NOMO-1 (cell line): ENCODE results near the gene WDR76.

Source experiments
- DNase-seq, 2 experiments: peaks; one replicate each; lab custom pipeline; 2025; ENCODE audit not compliant: unreplicated experiment in 2 of 2; lab: John Stamatoyannopoulos, UW

WDR76 gene

DNA sequence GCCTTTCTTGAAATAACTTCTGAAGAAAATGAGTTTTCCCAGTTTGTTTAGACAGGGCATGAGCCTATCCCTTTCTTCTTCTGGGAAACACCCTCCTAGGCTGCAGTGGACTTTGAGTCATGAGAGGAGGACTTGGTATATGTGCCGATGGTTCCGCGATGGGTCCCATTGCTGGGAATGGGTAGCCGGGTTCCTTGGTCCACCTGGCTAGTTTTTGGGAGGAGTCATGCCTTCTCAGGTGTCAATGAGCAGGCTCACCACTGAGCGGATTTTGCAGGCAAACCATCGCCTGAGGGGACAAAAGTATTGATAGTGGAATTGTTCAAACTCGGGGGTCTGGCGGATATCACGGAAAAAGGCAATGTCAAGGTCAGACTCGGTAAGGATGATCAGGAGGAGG lies 46.8 kb downstream of the WDR76 start:
- no peak for DNase-seq

DNA sequence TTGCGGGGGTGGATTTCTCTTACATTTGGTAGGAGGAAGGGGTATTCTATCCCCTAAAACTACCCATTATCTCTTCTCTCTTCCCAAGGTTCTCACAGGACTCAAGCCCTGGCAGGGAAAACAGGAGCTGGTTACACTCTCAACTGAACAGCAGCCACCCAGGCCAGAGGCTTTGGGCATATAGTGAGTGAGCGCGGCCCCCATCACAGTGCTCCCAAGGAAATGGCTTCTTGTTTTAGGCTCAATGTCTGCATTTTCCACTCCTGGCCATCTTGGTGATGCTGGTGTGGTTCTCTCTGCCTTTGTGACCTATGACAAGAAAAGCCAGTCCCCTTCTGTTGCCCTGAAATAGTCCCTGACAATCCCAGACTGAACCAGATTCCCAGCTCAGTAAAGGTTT lies 50.1 kb downstream of the WDR76 start:
- no peak for DNase-seq

DNA sequence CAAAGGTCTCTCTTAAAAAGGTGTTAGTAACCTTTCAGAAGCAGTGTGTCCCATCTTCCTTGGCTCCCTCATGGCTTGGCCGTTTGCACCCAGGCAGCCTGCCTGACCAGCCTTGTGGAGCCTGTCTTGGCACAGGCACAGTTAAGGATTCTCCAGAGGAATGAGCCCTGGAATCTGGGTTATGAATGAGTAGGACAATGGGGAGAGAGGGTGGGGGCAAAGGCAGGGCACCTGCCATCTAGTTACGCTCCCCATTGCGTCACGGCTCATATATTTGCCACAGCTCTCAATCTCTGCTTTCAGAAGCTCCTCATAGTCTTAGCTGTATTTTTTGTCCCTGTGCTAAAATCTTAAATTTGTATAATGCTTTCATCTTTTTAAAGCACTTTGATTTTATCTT lies 50.6 kb downstream of the WDR76 start:
- DNase-seq: no peak

DNA sequence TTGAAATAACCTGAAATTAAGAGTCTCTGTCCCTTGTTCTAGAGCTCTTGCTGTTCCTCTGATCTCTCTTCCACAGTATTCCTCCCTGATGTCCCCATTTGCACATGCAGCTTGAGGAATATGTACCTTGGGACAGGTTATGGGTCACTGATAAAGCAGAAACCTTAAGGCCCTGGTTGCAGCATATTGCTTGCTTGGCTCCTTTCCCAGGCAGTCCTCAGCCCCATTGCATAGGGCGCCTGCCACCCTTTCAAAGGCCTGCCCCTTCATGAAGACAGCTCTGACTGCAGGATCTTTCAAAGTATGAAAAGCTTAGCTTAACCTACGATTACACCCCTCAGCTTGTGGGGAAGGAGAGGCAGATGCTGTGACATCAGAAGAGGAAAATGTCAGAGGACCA lies 51.6 kb downstream of the WDR76 start:
- DNase-seq: no peak

DNA sequence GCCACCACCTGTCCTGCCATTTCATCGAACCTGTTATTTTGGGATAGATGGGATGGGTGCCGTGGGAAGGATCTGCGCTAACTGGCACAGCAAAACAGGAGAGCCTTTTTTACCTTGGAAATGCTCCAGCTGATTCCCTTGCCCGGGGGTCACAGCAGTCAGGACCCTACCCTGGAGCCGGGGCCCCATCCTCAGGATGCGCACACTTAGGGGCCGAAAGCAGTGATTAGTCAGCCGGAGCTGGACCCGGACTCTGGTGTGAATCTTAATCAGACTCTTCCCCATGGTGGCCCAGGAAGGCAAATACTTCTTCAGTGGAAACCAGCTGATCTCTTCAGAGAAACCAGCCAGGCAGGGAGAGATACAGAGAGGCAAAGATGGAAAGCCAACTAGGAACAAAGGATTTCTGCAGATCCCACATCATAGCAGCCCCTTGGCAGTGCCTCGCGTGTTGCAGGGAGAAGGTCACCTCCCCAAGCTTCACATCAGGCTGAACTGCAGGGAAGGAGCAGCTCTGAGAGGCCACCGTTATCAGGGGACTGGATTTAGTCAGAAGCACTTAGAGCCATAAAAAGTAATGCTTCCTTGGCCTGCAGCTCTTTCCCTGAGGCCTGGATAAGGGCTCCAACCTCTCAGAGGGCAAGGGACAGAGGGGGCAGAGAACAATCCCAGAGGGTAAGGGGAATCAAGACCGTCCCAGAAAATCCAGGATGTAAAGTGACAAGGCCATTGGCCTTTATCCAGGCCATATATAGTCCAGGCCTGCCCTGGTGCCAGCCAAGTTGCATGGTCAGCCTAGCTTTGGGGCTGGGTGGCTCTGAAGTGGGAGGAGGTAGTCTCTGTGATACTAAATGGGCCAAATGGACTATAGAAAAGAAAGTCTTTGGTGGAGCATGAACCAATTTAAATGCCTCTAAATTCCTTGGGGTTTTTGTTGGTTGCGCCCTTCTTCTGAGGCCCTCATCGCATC lies 52.9 kb downstream of the WDR76 start:
- no peak for DNase-seq

DNA sequence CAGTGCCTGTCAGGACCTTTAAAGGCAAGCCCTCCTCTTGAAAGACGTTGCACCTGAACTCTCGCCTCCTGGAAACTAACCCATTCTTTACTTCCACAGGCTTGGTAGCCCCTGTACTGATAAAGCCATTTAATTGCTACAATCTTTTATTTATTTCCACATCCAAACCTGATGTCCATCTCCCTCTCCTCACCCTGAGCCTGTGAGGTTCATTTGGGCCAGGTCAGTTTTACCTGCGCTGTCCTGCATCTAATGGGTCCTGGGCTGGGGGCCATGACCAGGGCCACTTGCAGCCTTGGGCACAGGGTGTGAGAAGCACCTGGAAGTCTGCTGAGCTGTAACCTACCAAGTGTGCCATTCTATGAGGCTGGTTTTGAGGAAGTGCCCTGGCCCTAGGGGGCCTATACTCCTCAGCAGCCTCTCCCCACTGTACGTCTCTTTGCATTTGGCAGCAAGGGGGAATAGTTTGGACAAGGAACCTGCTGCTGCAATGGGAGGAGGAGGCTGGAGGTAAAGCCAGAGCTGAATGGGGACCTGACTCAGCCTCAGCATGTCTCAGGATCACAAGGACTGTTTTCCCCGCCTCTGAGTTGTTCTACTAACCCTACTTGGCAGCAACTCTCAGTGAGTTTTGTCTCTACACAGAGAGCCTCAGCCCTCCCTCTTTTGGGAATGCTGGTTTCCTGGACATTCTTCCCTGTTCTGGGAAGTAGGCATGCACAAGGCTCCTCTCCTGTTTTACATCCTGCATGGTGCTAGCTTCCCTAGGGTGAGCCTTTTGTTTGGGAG lies 53.8 kb downstream of the WDR76 start:
- no peak for DNase-seq

DNA sequence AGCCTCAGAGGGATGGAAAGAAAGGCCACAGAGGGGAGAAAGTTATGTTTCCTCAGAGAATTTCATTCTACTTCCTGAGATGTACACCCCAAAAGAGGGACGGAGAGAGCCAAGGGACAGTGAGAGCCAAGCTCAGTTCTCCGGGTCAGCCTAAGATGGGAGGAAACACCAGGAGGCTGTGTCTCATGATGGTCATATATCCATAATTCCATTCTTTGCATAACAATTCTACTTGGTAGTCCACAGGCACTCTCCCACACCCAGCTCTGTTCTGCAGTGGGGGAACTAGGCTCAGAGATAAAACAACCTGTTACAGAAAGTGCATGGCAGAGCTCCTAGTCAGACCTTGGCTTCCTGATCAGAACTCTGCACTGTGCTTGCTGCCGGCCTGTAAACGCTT lies 54.4 kb downstream of the WDR76 start:
- DNase-seq: no peak

DNA sequence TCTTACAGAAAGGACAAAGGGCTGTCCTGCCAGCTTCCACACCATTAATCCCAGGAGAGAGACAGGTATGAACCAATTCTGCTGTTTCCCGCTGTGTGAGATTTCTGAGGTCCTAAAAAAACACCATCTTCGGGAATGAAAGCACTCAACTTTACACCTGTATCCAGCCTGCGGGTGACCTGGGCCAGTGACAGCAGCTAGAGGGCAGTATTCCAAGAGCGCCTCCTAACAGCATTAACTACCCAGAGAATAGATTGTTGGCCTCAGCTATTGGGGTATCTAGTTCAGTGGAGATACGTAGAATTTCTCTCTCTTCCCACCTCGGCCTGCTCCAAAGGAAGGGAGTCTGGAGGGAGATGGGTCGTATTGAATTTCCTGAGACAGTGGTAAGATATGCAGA lies 55.1 kb downstream of the WDR76 start:
- no peak for DNase-seq

DNA sequence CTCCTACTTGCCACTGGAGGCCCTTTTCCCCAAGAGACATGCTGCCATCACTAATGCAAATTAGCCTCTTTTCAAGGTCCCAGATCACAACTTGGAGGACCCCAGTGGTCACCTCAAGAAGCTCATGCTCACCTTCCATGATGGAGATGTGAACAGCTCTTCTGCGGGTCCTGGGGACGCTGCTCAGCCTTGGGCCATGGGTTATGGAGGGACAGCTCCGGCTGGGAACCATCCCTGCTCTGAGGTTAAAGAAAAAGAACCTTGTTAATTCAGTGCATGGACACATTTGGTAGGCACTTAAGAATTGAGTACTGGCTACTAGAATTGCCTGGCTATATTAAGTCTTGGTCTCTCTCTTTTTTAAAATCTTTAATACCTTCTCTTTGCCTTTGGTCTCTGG lies 56.8 kb downstream of the WDR76 start:
- DNase-seq: no peak

DNA sequence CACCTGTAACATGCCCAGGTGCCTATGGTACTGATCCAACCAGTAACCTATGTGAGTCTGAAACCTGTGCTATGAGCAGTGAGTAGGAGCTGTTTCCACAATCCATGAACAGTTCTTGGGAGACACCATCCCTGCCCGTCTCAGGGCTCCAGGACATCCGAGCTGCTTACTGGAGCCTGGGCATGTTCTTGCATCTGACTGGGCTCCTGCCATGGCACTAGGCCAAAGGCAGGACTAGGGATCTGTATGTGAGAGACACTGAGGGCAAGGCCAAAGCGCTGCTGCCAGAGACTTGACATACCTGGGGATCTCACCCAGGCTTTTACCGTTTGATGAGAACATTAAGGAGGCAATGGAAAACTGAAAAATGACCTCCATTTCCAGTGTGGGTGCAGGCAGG lies 59.8 kb downstream of the WDR76 start:
- DNase-seq: no peak

DNA sequence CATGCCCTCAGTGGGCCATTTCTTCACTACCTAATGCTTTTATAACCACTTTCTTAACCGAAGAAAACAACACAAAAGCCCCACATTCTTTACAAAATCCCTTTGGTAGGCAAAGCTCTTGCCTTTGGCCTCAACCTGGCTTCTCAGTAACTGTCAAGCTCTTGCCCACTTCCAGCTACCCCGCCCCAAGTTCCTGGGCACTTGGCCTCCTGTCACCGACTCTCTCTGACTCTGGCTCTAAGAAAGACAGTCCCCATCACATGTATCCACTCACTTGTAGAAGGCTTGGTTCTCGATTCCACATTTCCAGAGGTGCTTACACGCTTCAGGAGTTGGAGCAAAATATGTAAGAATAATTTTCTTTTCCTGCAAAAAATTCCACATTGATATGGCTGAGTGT lies 61.1 kb downstream of the WDR76 start:
- DNase-seq: no peak

DNA sequence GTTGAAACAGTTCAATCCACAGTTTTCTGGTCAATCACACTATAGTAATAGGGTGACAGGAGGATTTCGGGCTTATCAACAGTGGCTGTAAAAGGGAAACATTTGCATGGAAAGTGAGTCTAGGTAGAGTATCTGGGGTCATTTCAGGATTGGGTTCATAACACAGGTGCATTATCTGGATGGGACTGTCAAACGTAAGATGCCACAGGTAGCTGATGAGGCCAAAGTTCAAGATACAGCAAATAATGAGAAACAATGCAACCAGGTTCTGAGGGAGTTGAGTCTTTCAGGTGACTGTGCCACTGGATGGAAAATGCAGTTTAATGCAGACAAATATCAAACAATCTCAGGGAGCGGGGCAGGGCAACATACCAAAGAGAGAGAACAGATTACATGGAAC lies 62.2 kb downstream of the WDR76 start:
- no peak for DNase-seq

DNA sequence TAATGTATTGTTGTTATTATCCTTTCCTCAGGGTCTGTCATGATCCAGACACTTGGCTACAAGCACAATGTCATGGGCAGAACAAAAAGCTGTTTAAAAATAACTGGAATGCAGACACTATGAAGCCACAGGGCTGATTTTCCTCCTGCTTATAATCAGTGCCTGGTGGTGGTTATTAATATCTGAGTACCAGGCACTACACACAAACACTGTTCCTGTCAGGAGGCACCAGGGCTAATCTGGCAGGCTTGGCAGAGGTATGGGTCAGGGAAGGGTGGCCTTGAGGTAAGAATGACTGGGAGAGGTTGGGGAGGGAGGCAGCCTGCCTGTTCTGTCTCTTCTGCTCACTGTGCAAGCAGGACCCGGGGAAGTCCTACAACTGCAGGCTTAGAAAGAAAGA lies 67.2 kb downstream of the WDR76 start:
- no peak for DNase-seq

DNA sequence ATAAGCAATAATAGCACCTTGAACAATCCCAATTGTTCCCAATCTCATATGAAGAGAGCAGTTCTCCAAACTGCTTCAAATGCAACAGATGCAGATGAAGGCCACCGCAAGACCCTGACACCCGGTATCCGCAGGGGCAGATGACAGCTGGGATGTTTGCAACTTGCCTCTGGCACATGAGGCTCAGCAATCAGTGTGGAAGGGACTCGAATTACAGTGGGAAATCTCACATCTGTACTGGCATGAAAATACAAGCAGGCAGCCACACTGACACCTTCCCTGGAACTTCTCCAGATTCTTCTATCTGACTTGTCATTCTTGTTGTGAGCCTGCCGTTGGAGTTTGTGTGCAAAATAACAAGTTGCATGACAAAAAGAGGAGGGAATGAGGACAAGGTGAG lies 68.8 kb downstream of the WDR76 start:
- DNase-seq: no peak

DNA sequence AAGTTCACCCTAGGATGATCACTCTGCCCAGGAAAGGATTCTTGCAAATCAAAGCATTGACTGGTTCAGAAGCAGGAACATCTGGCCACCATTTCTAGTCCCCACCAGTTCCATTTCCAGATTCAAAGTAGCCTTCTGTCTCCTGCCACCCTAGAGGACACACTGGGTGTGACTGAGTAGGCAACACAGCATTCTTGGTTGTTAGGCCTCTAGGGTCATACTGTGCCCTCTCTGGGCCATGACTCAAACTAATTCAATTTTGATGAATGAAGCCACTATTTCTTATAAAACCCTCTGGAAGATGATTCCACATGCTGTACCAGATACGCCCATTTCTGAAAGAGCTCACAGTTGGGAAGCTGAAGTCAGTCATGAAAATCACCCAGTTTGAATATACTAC lies 69.7 kb downstream of the WDR76 start:
- DNase-seq: no peak

DNA sequence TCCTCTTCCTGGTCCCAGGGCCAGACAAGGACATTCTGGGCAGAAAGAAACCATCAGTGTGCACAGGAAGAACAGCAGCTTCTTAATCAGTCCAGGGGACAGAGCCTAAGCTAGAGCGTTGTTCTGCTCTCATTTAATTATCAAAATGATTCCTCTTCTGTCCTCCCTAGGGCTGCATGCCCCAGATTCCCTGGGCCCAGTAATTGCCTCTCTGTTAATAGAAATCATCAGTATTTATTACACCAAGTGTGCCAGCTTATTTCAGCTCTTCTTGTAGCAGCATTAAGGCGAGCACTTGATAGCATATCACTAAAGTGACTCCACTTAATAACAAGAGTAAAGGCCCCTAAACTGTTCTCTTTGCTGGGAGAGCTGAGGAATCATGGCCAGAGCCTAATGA lies 72.1 kb downstream of the WDR76 start:
- no peak for DNase-seq

DNA sequence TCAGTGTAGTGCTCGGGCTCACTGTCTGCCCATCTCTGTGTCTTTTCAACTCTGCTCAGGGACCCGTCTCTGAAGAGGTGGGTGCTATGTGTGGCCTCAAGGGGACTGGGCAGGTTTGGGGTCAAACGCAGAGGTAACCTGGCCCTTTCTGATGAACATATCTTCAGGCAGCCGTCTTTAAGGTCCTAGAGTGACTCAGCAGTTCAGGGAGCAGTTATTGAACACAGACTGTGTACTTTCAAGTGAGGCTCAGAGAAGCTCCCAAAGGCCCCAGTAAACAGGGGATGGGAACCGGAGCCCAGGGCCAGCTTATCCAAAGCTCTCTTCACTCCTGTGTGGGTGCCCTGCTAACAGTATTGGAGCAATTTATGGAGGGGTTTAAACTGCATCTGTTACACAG lies 73.1 kb downstream of the WDR76 start:
- no peak for DNase-seq

DNA sequence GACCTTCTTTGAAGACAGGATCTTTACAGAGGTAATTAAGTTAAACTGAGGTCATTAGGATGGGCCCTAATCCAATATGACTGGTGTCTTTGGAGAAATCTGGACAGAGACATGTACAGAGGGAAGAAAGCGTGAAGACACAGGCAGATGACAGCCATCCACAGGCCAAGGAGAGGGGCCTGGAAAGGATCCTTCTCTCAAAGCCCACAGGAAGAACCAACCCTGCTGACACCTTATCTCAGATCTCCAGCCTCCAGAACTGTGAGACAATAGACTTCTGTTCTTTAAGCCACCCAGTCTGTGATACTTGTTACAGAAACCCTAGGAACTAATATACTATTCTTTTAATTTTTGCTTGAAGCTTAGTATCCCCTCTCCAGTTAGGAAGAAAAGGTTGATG lies 74.2 kb downstream of the WDR76 start:
- no peak for DNase-seq

DNA sequence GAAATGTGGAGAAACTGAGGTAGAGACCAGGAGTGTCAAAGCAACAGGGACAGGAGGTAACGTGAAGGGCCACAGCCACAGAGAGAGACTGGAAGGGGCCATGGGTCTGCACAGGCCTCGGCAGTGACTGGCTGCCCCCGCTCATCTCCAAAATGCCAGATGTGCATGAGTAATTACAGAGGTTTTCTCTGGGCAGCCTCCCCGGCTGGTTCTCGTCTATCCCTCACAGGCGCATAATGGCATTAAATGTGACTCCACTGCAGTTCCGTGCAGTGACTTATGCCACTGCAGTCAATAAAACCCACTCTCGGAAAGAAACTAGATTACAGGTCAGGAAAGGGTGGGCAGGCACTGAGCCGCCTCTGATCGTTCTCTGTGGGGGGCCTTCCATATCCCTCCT lies 74.7 kb downstream of the WDR76 start:
- no peak for DNase-seq

DNA sequence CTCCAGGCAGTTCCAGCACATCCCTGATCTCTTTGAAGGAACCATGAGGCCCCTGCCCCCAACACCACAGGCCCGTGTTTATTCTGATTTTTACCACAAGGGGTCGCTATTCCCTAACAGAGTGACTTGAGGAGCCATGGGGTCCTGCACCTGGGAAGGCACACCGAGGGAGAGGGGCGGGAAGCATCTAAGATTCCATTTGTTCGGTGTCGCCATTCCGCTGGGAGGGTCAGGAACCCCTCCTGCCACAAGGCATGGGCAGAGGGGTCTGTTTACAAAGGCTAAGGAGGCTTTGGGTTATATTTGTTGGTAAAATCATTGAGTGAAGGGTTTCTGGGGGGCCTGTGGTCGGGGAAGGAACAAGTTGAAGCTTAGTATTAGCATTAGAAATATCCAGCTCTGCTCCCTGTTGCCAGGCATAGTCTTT lies 77.1 kb downstream of the WDR76 start:
- DNase-seq: peak; percentile 13 to 20

DNA sequence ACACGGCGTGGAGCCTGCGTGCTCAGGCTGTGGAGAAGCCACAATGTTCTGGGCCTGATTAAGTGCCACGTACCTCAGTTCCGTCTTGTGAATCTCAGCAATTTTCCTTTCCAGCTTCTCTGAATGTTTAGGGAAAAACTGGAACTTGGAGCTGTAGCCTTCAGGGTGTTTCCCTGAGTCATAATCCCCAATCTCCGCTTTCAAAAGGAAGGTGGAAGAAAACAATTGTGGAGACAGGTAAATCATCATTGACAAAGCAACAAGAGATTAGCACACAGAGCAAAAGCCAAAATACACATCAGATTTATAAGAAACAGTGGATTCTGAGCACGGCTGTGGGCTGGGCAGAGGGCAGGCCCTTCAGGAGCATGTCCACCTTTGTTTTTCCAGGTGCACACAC lies 79.0 kb downstream of the WDR76 start:
- DNase-seq: no peak

DNA sequence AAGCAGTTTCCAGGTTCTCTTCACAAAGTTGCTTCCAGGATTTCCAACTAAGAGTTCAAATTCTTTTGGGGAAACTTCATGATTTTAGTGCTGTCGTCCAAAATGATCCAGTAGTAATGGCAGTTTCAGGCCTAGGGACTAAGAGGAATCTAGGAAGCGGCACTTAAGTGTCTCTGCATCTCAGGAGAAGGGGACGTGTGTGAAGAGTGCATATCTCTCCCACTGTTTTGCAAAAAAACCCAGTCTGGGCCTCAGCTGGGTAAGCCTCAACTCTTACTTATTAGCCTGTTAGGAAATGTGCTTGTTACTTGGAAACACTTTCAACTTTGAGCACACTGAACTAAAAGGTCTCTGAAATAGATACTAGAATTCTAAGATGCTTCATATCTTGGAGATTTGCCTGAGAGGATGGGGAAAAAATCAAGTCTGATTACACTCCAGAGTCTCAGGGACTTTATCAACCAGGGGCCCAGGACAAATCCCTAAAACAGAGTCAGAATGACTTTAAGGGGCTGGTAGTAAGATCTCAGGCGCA lies 81.8 kb downstream of the WDR76 start:
- DNase-seq: no peak
